ENCODE measurements around the gene PAGE4. TPM values are rescaled to one million over a fixed set of nuclear protein-coding genes. Genes with fewer than 3 reads are reported as not detected.

Gene PAGE4
- total and polyA plus RNA-seq, 9 of the 15 experiments (the other 6 are each of a cell fraction or from before 2014, with no cell fraction given), result 0.99 to 8.0 (median 3.9) TPM

GRCh38 chrX:49853661-49854060, 24.6 kb downstream of the PAGE4 start (continued):
- no peak for TF ChIP-seq ZBTB40 (IDR thresholded peaks at IDR 0.05)
- no peak for TF ChIP-seq ZBTB40 (CRISPR knock-in tag; IDR thresholded peaks at IDR 0.05)
- no peak for TF ChIP-seq SMAD4 (CRISPR knock-in tag; conservative IDR thresholded peaks at IDR 0.05)
- no peak for TF ChIP-seq ELF2 (CRISPR knock-in tag; IDR thresholded peaks at IDR 0.05)
- TF ChIP-seq MEF2A (IDR thresholded peaks at IDR 0.05; ENCODE audit: control insufficient read depth, low read depth, low read length), result no peak
- TF ChIP-seq IFI16 (CRISPR knock-in tag; IDR thresholded peaks at IDR 0.05), result no peak
- TF ChIP-seq EWSR1 (IDR thresholded peaks at IDR 0.05; ENCODE audit: borderline replicate concordance, low read depth, partially characterized antibody), result no peak
- TF ChIP-seq ZNF282 (CRISPR knock-in tag; IDR thresholded peaks at IDR 0.05), result no peak
- no peak for TF ChIP-seq FOXM1 (IDR thresholded peaks at IDR 0.05; ENCODE audit: low read depth)
- TF ChIP-seq FOXM1 (CRISPR knock-in tag; IDR thresholded peaks at IDR 0.05; ENCODE audit: low read depth), result no peak
- no peak for TF ChIP-seq ERF (CRISPR knock-in tag; IDR thresholded peaks at IDR 0.05)
